ENCODE results near the gene ADAMTS3.

The ADAMTS3 gene

DNA sequence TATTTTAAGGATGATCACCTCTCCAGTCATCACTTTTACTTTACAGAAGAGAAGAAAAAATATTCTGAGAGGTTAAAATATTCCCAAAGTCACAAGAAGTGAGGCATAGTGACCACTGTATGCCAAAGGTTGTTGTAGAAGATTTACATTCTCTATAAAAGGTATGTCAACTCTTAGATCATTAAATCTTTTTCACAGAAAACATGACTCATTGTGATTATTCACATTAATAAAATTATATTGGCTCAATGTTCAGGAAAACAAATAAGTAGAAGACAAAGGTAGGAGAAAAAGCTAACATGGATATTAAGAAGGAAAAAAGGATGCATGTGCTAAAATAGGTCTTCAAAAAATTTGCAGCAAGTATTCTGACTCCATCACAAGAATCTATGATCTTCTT lies 82.0 kb downstream of the ADAMTS3 start:
- H3K4me3 ChIP-seq (ENCODE audit: low read depth, low read length) = no peak overlapping the region
- TF ChIP-seq, protein P1, sequence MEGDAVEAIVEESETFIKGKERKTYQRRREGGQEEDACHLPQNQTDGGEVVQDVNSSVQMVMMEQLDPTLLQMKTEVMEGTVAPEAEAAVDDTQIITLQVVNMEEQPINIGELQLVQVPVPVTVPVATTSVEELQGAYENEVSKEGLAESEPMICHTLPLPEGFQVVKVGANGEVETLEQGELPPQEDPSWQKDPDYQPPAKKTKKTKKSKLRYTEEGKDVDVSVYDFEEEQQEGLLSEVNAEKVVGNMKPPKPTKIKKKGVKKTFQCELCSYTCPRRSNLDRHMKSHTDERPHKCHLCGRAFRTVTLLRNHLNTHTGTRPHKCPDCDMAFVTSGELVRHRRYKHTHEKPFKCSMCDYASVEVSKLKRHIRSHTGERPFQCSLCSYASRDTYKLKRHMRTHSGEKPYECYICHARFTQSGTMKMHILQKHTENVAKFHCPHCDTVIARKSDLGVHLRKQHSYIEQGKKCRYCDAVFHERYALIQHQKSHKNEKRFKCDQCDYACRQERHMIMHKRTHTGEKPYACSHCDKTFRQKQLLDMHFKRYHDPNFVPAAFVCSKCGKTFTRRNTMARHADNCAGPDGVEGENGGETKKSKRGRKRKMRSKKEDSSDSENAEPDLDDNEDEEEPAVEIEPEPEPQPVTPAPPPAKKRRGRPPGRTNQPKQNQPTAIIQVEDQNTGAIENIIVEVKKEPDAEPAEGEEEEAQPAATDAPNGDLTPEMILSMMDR (IDR thresholded peaks at IDR 0.05; ENCODE audit: control insufficient read depth, extremely low read depth, insufficient read depth) = no peak
- no peak for DNase-seq (ENCODE audit: low read depth)

DNA sequence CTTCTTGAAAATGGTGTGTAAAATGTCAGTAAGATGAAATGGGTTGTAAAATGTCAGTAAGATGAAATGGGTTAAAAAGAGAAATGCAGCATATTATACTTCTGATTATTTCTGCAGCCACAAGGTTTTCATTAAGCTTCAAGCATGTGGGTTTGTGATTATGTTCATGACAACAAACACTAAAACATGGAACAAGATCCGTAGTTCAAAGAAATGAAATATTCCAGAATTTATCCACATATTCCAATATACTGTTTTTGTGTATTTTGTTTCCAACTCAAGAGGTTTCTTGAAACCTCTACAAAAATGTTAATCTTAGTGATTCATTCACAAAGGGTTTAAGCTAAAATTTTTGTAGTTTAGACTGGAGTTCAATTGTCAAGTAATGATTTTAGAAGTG lies 84.0 kb downstream of the ADAMTS3 start:
- TF ChIP-seq, protein P1 (IDR thresholded peaks at IDR 0.05; ENCODE audit: control insufficient read depth, extremely low read depth, insufficient read depth) = no peak
- H3K4me3 ChIP-seq (ENCODE audit: low read depth, low read length) = no peak overlapping the region
- no peak for DNase-seq (ENCODE audit: low read depth)

- no peak for DNase-seq (ENCODE audit: low read depth)
- H3K4me3 ChIP-seq (ENCODE audit: low read depth, low read length) = no peak overlapping the region
- TF ChIP-seq, protein P1 (IDR thresholded peaks at IDR 0.05; ENCODE audit: control insufficient read depth, extremely low read depth, insufficient read depth) = no peak
Observed at GRCh38 chr4:72473434-72473900, 95.6 kb downstream of the ADAMTS3 start.

DNA sequence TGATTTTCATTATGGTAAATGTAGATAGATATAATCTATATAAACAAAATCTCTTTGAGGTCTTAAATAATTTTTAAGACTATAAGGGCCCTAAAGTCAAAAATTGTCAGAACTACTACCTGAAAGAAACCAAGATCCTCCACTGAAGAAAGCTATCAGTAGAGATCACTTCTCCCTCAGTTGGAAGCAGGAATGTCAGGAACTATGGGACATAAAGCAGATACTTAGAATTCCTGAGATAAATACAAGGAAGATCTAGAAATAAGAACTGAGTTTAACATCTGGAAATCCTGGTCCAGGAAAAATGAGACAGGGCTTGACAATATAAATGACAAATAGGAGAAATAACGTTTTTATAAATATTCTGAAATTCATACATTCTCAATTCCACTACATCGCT lies 97.2 kb downstream of the ADAMTS3 start:
- H3K4me3 ChIP-seq (ENCODE audit: low read depth, low read length) = no peak overlapping the region
- no peak for DNase-seq (ENCODE audit: low read depth)
- TF ChIP-seq, protein P1 (IDR thresholded peaks at IDR 0.05; ENCODE audit: control insufficient read depth, extremely low read depth, insufficient read depth) = no peak

GRCh38 chr4:72468904-72469502 lies 100.0 kb downstream of the ADAMTS3 start:
- no peak overlapping the region for H3K4me3 ChIP-seq (ENCODE audit: low read depth, low read length)
- no peak for DNase-seq (ENCODE audit: low read depth)
- TF ChIP-seq, protein P1 (IDR thresholded peaks at IDR 0.05; ENCODE audit: control insufficient read depth, extremely low read depth, insufficient read depth) = peak; percentile 54

DNA sequence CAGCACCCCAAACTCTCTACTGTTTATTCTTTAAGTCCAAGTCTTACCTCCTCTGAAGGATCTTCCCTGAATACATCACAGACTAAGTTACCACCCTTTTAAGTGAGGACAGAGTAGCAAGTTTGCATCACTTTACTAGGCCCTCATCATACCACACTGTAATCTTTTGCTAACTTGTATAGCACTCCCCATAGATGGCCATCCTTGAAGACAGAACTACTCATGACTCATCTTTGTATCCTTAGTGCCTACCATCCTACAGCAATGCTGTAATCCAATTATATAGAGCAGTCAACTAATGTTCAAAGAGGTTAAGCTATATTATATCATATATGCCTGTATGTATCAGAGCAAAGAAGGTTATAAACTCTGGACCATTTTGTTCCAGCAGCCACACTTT lies 101.4 kb downstream of the ADAMTS3 start:
- TF ChIP-seq, protein P1 (IDR thresholded peaks at IDR 0.05; ENCODE audit: control insufficient read depth, extremely low read depth, insufficient read depth) = no peak
- DNase-seq (ENCODE audit: low read depth) = no peak
- H3K4me3 ChIP-seq (ENCODE audit: low read depth, low read length) = no peak overlapping the region

DNA sequence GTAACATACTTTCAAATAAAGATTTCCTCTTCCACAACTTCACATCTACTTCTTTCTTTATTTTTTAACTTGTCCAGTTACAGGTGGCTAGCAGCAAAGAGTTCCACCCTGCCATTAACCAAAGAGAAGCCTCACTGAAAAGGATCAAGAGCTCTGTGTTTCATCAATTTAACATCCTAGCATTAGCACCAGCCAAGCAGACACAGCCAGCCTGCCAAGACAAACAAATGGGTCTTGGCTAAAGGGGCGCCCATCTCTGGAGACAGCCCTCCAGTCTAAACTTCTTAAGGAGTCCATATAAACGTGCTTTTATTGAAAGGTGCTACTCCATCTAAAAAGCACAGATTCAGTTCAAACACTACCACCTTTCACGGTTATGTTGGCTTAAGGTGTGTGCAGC lies 105.3 kb downstream of the ADAMTS3 start:
- H3K4me3 ChIP-seq (ENCODE audit: low read depth, low read length) = no peak overlapping the region
- TF ChIP-seq, protein P1 (IDR thresholded peaks at IDR 0.05; ENCODE audit: control insufficient read depth, extremely low read depth, insufficient read depth) = no peak
- DNase-seq (ENCODE audit: low read depth) = no peak

Data from LNCaP clone FGC (cell line).